CD4-positive, alpha-beta T cell treated with Interleukin-17A for 4 hours (primary cell): ENCODE measurements around the gene TMEM63C.
"Not testable (repeated sequence)": the region's sequence is repeated elsewhere in the genome, so short reads cannot be mapped to it uniquely, and the experiment has no call there.

Experiments
- DNase-seq: peaks from one replicate; pipeline ENCODE4 v3.0.0-alpha.2; 2020; ENCODE audit warnings: mixed read lengths

TMEM63C gene

DNA sequence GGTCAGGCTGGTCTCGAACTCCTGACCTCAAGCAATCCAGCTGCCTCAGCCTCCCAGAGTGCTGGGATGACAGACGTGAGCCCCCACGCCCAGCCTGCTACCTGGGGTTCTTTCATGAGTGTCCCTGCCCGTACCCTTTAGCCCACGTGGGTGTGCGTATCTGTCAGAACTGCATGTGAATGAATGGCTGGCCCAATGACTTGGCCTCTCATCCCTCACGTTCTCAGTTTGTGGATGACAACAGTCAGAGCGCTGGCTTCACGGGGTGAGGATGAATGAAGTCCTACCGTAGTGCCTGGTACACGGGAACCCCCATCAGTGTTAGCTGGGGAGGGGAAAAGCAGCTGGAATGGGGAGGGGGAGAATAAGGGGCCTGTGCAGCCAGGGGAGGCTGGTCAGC is 23.9 kb upstream of the TMEM63C start:
- DNase-seq, result no peak

DNA sequence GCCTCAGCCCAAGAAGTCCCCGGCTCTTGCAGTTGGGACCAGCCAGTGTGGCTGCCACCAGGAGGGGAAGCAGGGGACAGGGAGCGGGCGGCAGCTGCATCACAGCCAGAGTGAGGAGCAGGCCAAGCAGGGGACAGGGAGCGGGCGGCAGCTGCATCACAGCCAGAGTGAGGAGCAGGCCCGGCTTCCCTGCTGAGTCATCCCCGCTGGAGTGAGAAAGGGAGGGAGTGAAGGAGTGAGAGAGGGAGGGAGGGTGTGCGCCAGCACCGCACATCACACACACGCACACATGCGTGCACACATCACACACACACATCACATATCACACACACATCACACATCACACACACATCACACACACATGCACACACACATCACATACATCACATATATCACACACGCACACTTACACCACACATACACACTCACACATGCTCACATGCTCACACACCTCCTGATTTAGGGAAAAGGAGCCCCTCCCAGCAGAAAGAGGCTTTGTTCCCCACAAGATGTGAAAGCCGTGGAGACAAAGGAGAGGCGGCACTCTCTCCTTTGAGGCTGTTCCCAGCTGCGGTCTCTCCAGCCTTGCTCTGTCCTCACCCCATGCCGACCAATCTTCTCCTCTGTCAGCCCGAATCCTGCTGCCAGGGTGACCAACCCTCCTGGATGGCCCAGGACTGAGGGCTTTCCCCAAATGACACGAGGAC is 23.3 kb upstream of the TMEM63C start:
- DNase-seq, result no peak

DNA sequence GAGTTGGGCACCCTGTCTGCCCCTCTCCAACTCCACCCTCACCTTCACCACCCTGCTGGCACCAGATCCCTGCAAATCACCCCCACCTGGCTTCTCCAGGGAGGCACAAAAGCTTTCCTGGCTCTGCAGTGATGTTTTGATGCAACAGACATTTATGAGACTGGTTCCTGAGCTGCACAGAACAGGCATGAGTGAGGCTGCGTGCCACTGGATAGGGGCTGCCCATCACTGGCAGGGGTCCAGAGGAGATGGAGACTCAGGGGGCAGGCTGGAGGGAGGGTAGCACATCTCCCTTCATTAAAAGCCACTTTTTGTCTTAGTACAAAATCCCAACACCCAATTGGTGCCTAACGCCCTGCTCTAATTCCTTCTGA is 22.7 kb upstream of the TMEM63C start:
- no peak for DNase-seq

DNA sequence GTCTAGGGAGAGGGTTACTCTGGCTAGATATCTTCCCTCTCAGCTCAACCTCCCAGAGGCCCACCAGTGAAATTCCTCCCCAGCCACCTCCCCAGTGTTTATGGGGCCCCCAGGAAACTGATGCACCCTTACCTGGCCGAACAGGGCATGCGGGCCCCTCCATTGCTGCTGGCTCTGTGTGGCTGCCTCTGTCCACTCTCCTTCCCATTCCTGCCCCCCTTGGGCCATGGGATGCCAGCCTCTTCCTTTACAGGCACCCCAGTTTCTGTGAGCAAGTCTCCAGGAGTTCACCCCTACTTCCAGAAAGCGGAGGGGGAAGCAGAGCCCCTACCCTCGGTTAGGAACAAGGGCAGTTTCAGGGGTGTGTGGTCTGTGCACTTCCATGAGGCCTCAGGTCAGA is 20.6 kb upstream of the TMEM63C start:
- DNase-seq, result no peak

DNA sequence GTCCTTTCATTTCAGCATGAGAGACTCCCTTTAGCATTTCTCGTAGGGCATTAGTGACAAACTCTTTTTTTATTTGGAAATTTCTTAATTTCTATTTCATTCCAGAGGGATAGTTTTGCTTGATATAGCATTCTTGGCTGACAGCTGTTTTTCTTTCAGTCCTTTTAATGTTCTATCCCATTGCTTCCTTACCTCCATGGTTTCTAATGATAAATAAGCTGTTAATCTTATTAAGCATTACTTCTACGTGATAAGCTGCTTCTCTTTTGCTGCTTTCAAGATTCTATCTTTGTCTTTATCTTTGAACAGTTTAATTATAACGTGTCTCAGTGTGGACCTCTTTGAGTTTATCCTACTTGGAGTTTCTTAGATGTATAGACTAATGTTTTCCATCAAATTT is 11.6 kb upstream of the TMEM63C start:
- DNase-seq, result no peak

DNA sequence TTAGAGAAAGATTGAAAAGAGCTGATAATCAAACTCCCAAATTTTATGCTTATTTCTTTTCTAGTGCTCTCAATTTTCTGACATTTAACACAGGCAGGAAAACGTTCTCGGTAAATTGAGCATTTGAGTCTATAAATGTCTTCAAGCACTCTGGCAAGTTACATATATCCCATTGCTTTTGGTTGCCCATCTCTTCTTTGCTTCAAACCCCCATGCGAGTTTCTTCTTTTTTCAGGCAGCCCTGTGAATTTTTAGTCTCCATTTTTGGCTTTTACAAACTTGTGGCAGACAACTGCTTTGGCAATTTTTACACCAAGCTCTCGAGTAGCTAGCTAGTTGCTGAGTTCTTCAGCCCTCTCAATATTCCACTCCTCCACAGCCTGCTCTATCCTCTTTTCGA is 8.7 kb upstream of the TMEM63C start:
- DNase-seq, result no peak

DNA sequence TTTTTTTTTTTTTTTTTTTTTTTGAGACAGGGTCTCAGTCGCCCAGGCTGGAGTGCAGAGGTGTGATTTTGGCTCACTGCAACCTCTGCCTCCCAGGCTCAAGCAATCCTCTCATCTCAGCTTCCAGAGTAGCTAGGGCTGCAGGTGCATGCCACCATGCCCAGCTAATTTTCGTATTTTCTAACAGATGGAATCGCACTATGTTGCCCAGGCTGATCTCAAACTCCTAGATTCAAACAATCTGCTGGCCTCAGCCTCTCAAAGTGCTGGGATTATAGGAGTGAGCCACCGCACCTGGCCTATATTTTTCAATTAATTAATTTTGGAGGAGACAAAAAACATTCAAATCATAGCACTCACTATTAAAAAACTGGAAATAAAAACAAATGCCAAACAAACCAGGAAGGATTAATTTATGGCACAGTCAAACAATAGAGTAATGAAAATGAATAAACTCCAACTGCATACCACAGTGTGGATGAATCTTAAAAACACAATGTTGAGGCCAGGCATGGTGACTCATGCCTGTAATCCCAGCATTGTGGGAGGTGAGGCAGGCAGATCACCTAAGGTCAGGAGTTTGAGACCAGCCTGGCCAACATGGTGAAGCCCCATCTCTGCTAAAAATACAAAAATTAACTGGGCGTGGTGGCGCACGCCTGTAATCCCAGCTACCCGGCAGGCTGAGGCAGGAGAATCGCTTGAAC is 7.5 kb upstream of the TMEM63C start:
- DNase-seq, result not testable (repeated sequence)

DNA sequence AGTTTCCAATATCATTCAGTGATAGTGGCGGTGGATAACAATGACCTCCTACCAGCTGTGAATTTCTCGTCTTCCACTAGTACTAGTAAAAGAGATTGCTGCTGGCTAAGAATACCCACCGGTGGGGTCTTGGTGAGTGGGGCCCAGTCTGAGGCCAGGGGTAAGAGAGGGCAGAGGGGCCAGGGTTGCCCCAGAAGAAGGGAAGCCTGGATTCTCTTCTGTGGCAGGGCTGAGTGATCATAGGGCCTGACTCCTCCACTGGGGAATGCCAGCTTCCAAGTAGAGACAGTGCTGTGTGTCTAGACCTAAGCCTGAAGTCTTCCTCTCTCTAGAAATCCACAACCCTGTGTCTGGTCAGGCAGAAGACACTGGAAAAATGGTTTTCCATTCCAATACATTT is 5.8 kb upstream of the TMEM63C start:
- no peak for DNase-seq

DNA sequence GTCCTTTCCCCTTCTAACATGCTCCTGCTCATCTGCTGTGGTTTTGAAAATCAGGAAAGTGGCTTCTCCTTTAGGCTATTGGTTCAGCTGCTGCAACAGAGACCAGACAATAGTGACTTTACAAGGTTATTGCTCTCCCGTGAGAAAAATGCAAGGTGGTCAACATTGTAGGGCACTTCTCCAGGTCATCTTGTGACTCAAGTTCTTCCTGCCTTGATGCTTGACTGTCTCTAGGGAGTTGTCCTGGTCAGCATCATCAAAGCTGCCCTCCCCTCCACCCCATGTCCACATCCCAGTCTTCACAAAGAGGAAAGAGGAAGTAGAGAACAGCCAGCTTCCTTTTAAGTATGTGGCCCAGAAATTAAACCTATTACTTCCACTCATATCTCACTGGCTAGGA is 3.9 kb upstream of the TMEM63C start:
- DNase-seq, result no peak

DNA sequence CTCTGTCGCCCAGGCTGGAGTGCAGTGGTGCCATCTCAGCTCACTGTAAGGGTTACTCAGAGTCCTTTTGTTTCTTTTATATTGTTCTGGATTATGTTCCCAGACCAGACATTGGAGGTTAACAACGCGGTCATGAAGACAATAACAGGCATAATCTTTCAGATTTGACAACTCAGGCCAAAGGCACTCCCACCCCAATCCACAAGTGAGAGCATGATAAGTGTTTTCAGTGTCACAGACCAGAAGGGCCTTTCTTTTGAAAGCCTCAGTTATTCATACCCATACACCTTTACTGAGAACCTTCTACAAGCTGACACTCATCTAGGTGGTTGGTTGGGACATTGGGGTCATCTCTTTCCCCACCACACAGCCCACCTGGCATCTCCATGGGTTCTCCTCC is 2.9 kb upstream of the TMEM63C start:
- DNase-seq, result no peak

DNA sequence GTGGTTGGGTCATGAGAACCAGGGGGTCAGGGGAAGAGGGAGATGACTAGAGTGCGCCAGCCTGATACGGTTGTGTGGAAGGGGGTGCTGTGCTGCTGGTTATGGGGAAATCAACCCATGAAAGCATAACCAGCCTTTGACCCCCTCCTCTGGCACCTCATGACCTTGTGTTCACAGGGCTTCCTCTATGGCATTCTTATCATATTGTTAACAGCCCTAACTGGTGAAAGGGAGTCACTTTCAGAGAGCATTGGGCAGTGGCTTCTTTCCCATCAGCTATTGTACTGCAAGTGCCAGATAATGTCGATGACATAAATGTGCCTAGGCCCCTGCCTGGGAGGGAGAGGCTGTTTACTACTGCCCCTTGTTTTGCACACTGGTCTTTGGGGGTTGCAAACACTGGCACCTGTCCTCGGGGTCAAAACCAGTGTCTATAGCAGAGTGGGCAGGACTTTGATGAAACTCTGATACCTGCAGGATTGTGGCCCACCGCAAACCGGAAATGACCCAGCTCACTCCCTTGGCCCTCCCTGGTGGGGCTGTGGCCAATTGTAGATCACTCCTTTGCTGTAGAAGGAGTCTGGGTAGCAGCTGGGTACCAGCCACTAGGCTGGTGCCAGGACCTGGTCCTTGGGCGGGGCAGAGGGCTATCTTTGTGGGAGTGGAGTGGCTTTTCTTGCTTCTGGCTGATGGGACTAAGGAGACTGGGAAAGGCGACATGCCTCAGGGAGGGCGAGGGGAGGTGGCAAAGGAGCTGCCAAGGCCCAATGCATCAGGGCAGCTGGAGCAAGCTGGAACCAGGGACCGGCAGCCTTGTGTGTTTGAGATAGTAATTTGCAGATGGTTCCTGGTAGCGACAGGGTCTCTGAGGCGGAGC is 634 bp upstream of the TMEM63C start:
- DNase-seq, result no peak

DNA sequence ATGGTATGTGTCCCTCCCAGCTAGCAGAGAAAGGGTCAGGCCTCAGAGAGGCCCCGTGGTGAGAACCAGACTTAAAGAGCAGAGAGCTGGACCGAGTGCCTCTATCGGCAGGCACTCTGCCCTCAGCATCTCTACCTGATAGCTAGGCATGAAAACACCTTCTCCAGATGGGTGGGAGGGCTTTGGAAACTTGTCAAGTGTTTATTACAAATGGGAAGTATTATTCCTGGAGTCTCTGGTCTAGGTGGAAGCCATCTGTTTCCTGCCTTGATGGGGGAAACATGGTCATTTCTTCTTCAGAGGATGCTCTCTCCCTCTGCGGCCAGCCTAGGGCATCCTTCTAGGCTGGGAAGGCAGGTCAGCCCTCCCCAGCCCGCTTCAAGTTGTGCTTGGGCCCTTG is 2.3 kb downstream of the TMEM63C start:
- DNase-seq, result no peak

DNA sequence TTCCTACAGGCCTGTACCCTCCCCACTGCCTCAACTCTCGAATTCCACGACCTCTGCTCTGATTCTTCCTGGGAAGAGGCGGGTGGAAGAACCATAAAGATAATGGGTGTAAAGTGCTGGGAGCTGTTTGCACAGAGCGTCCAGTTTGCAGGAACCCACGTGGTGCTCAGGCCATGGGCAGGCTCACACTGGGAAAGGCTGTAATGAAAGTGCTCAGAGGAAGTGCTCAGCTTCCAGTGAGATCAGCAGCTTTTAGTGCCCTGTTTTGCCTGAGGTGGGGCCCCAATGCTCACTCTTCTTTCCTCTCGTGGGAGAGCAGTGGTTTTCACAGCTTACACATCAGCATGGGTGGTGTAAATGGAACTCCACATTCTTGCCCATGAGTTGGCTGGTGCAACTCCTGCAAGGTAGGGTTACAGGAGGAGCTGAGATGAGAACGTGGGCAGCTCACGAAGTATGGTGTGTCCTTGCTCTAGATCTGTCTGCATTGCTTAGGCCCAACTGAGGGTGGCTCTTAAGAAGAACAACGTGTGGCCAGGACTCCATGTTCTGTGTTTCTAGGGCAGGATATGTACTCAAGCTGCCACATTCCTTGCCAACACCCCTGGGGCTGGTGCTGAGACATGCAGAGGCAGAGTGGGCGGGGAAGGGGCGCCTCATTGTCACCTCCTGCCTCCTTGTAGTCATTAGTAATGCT is 2.9 kb downstream of the TMEM63C start:
- DNase-seq, result no peak

DNA sequence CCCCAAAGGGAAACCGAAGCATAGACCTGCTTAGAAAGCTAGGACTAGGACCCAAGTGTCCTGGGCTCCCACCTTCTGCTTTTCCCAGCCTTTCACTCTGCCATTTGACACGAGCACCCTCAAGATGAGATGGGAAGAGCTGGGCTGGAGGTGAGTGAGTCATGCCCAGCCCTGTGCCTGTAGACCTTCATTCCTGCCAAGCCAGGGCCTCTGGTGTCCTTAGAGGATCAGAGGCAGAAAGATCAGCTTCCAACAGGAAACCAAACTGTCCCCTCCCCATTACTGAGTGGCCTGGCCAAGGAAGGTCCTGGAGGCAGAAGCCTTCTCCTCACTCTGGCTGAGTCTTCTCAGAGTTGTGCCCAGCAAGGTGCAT is 3.5 kb downstream of the TMEM63C start:
- DNase-seq, result no peak

DNA sequence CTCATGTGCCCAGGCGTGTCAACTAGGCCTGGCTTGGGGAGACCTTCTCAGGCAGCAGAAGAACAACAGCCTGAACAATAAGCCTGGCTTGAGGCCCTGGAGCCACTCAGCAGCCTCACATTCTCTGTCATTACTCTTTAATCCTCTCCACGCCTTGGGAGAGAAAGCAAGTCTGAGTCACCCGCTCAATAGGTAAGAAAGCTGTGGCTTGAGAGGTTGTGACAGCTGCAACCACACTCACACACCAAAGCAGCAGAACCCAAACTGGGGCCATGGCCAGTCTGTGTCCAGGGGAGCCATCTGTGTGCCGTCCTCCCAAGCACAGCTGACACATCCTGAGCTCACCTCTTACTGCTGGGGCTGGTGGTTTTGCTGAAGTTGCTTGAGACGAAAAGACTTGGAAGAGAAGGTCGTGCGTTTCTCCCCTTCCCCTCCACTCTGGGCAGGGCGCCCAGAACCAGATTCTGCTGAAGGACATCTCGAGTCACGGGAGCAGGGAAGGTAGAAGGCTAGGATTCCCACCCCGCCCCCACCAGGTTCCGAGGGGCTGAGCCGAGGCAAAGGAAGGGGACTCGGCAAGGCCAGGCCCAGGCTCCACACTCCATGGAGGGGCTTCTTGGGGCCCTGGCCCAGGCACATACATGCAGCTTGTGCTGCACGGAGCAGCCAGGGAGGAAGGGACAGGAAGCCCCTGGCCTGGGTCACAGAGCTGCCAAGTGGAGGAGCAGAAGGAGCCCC is 5.5 kb downstream of the TMEM63C start:
- no peak for DNase-seq

DNA sequence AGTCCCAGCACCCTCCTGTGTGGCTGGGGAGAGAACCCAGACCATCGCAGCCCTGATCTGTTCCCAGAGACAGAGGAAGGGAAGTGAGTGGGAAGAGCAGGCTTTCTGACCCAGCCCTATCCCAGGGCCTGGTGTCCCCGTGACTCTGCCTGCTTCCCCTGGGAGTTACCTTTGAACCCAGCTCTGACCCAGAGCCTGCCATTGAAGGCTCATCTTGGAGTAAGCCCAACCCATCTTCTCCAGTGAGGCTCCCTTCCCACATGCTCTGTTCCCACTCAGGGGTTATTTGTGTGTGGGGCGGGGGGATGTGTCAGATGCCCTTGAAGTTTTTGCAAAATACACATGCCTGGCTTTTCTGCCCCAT is 6.0 kb downstream of the TMEM63C start:
- no peak for DNase-seq

DNA sequence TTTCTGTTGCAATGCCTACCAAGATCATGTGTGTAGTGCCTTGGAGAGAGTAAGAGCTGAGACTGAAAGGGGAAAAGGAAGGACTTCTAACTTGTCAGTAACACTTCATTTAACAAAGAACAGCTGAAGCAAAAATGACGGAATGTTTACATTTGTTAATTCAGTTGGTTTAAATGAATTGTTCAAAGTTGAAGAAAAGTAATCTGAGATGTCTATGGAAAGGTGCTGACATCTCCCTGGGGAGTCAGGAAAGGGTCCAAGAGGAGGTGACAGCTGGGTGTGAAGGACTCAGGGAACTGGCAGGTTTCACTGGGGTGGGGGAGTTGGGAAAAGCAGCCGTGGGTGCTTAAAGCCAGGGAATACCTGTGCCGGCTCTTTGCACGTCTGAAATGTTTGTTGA is 7.9 kb downstream of the TMEM63C start:
- DNase-seq, result no peak

DNA sequence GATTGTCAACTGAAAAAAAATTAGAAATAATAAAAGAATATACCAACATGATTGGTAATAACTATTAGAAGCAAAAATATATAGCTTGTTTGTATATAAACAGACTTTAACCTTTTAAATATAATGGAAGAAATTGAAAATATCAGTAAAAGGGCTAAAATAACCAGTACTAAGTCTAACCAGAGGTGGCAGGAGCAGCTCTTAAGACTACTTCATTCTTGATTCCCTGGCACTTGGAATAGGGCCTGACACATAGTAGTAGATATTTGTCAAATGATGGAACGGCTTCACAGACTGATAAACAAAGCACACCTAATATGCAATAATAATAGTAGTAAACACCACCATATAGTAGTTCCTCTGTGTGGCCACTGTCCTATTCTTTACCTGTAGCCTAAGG is 9.4 kb downstream of the TMEM63C start:
- DNase-seq, result no peak

DNA sequence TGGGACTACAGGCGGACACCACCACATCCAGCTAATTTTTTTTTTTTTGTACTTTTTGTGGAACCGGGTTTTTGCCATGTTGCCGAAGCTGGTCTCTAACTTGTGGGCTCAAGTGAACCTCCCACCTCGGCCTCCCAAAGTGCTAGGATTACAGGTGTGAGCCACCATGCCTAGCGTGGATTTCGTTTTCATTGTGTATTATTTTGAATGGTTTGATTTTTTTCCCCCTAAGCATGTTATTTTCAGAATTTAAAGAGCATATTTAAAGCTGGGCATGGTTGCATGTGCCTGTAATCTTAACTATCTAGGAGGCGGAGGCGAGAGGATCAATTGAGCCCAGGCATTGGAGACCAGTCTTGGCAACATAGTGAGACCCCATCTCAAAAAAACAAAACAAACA is 13.1 kb downstream of the TMEM63C start:
- DNase-seq, result no peak

DNA sequence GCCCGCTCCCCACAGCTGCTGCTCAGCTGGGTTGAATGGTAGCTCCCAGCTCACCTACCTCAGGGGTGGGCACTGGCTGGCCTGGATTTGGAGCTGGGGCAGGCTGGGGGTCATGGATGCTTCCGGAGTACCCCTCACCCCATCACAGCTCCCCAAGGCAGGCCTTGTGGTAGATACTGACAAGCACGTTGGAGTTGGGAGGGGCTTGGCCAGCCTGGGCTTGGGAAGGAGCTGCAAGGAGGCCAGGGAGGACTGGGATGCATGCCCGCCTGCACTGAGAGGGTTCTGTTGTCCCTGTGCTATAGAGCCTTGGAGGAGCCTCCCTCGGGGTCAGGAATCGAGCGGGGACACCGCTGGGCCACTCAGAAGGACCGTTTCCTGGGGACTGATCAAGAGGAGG is 14.2 kb downstream of the TMEM63C start:
- no peak for DNase-seq

DNA sequence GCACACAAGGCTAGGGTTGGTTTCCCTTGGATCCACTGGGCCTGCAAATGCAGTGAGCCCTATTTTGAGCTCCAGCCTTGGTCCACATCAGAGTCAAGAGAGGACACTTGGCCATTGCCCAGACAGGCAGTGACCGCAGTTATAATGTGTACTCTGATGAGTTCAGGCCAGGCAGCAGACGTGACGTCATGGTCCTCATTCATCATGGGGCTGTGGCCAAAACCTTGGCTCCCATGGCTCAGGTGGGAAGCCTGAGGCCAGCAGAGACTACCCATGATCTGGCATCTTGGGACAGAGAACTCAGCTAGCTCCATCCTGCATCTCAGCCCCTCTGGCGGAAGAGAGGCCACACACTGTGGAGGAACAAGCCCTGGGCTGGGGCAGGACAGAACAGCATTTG is 16.4 kb downstream of the TMEM63C start:
- no peak for DNase-seq

DNA sequence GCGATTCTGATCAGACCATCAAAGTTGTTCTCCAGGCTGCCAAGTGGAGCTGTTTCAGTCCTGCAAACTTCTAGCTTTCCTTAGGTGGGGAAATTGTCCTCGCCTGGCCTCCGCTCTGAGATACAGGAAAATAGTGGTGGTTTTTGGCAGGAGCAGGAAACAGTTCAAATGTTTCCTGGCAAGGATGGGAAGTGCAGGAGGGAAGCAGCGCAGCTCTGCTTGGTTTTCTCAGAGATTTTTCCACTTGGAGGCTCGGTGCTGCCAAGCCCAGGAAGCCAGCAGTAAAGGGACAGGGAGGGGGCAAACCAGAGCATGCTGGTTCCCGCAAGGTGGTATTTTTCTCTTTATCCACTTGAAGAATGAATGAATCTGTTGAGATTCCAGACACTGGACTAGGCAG is 17.0 kb downstream of the TMEM63C start:
- no peak for DNase-seq

DNA sequence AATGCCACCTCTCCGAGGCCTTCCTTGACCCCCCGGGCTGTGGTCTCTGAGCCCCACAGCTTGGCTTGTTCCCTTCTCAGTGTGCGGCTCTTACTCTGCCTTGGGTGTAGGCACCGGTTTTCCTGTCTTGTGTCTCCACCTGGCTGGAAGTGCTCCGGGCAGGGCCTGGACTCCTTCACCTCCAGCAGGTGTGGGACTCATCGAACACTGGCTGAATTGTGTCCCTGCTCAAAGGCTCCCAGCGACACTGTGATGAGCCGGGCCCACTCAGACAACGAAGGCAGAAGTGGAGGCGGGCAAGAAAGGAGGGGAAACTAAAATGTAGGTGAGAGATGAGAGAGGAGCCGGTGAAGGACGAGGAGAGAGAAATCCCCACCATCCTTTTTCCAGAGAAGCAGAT is 18.0 kb downstream of the TMEM63C start:
- no peak for DNase-seq
